Measurements from ENCODE around the gene GSC.

DNA sequence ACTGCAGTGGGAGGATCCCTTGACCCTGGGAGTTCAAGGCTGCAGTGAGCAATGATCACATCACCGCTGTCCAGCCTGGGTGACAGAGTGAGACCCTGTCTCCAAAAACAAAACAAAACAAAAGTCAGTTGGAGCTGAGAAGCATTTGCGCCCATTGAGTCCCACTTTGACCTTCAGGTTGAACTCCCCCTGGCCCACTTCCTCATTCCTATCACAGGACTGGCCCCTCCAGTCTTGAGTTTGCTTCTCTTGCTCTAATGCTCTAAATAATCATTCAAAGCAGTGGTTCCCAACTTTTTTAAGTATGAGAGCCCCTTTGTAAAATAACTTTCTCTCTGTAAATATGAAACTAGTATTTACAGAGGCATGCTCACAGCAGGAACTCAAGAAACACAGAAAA, 28.0 kb upstream of the GSC start:
- no peak for TF ChIP-seq POLR2A (IDR thresholded peaks at IDR 0.05)
- TF ChIP-seq, protein P1, sequence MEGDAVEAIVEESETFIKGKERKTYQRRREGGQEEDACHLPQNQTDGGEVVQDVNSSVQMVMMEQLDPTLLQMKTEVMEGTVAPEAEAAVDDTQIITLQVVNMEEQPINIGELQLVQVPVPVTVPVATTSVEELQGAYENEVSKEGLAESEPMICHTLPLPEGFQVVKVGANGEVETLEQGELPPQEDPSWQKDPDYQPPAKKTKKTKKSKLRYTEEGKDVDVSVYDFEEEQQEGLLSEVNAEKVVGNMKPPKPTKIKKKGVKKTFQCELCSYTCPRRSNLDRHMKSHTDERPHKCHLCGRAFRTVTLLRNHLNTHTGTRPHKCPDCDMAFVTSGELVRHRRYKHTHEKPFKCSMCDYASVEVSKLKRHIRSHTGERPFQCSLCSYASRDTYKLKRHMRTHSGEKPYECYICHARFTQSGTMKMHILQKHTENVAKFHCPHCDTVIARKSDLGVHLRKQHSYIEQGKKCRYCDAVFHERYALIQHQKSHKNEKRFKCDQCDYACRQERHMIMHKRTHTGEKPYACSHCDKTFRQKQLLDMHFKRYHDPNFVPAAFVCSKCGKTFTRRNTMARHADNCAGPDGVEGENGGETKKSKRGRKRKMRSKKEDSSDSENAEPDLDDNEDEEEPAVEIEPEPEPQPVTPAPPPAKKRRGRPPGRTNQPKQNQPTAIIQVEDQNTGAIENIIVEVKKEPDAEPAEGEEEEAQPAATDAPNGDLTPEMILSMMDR (IDR thresholded peaks at IDR 0.05): no peak

Measured in thyroid gland (tissue), 4 donors.